ENCODE results near the gene ITGB4.

ITGB4 gene

DNA sequence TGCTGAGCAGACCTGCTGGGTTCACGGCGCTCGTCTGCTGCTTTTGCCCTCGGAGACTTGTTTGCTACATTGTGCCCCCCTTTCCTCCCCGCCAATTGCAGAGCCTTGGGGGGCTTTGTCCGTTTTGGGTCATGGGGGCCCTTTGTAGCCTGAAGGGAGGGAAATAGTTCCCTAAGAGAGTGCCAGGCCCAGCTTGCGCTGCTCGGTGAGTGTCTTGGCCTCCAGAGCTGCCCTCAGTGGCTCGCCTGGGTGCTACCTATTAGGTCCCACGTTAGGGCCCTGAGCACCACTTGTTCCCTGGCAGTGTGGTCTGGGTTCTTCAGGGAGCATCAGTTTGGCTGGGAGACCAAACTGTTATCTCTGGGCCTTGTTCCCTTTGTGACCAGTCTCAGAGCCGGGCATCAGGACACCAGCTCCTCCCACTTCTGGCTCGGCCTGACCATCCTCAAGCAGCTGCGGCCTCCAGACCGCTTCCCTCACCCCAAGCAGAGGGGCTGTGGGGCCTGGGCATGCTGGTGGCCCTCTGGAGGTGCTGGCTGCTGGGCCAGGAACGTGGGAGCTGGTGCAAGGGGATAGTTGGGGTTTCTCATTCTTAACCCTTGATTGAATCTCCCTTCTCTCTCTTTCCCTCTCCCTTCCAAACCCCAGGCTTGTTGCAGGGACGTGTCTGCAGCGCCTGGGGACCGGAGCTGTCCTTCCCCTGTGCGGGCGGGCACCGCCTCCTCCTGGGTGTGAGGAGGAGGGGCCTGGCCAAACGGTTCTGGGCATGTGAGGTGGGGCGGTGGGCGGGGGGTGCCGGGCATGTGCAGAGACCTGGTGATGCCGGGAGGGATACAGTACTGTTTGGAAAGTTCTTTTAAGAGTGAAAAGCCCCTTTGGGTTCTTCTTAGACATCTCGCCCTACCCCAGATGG lies 16.0 kb upstream of the ITGB4 start:
- TF ChIP-seq, protein P1, sequence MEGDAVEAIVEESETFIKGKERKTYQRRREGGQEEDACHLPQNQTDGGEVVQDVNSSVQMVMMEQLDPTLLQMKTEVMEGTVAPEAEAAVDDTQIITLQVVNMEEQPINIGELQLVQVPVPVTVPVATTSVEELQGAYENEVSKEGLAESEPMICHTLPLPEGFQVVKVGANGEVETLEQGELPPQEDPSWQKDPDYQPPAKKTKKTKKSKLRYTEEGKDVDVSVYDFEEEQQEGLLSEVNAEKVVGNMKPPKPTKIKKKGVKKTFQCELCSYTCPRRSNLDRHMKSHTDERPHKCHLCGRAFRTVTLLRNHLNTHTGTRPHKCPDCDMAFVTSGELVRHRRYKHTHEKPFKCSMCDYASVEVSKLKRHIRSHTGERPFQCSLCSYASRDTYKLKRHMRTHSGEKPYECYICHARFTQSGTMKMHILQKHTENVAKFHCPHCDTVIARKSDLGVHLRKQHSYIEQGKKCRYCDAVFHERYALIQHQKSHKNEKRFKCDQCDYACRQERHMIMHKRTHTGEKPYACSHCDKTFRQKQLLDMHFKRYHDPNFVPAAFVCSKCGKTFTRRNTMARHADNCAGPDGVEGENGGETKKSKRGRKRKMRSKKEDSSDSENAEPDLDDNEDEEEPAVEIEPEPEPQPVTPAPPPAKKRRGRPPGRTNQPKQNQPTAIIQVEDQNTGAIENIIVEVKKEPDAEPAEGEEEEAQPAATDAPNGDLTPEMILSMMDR (IDR thresholded peaks at IDR 0.05; ENCODE audit: insufficient read depth, low read depth, low read length, missing control alignments) = no peak
- no peak for DNase-seq (ENCODE audit: low read depth)
- H3K4me3 ChIP-seq (ENCODE audit: low read length) = no peak overlapping the region

DNA sequence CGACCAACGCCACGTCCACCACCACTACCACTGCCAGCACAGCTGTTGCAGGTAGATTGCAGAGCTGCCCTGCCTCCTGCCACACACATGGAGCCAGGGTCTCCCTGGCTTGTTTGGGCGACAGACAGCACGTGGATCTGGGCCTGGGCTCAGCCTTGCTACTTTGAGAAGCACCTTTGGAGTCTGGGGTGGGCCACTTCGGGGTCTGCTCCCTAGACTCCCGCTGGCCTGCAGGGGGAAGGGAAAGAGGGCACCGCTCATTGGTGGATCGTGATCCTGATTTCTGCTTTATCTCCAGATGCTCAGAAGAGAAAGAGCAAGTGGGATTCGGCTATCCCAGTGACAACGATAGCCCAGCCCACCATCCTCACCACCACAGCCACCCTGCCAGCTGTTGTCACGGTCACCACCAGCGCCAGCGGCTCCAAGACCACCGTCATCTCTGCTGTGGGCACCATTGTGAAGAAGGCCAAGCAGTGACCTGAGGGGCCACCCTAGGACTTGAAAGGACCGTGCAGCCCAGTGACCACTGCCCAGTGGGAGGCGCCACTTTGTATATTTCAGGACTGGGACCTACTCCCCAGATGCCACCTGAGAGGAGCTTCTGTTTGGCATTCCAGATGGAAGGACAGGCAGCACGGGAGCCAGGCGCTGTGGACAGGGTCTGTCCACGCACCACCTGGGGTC lies 15.1 kb upstream of the ITGB4 start:
- DNase-seq (ENCODE audit: low read depth) = no peak
- TF ChIP-seq, protein P1 (IDR thresholded peaks at IDR 0.05; ENCODE audit: insufficient read depth, low read depth, low read length, missing control alignments) = no peak
- H3K4me3 ChIP-seq (ENCODE audit: low read length) = no peak overlapping the region

DNA sequence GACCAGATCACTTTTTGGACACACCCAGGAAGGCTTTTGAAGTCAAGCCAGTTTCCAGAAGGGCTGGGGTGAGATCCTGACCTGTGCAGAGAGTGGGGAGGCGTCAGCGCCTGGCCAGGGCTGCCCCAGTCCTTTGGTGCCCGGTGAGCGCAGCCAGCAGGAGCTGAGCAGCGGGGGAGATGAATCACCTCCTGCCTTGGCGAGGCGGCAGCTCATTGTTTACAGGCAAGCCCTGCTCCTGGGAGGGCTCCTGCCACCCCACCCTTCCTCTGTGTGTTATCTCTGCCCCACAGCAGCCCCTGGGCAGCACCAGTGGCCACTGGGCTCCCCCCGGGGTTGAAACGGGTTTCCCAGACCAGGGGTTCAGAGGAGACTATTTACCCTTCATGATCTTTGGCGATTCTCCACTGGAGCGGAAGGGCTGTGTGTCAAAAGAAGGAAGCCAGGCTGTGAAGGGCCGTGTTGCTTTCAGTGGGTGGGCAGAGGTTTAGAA lies 14.1 kb upstream of the ITGB4 start:
- peak; percentile 76 for DNase-seq (ENCODE audit: low read depth)
- TF ChIP-seq, protein P1 (IDR thresholded peaks at IDR 0.05; ENCODE audit: insufficient read depth, low read depth, low read length, missing control alignments) = no peak
- H3K4me3 ChIP-seq (ENCODE audit: low read length) = no peak overlapping the region

DNA sequence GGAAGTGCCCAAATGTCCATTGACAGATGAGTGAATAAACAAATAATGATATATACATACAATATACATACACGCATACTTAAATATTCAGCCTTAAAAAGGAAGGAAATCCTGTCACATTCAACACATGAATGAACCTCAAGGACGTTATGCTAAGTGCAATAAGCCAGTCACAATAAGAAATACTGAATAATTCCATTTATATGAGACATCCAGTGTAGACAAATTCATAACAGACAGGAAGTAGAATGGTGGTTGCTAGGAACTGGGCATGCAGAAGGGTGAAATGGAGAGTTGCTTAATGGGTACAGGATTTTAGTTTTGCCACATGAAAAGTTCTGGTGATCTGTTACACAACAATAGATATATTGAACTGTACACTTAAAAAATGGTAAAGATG lies 8.8 kb upstream of the ITGB4 start:
- H3K4me3 ChIP-seq (ENCODE audit: low read length) = no peak overlapping the region
- TF ChIP-seq, protein P1 (IDR thresholded peaks at IDR 0.05; ENCODE audit: insufficient read depth, low read depth, low read length, missing control alignments) = no peak
- peak; percentile 29 for DNase-seq (ENCODE audit: low read depth)

DNA sequence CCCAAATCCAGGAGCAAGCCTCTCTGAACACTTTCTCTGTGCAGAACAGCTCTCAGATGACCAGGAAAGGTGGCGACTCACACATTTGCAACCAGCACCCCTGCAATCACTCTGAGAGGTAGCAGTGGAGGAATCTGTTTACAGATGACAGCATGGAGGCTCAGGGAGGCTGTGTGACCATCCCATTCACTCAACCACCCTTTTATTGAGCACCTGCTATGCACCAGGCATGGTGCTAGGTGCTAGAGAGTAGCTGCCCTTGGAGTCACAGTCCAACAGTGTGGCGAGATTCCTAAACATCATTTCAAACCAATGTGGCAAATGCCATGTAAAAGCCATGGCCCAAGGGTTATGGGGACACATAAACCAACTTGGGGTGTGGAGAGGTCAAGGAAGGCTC lies 1.5 kb upstream of the ITGB4 start:
- TF ChIP-seq, protein P1 (IDR thresholded peaks at IDR 0.05; ENCODE audit: insufficient read depth, low read depth, low read length, missing control alignments) = no peak
- H3K4me3 ChIP-seq (ENCODE audit: low read length) = no peak overlapping the region
- DNase-seq (ENCODE audit: low read depth) = peak; percentile 48

DNA sequence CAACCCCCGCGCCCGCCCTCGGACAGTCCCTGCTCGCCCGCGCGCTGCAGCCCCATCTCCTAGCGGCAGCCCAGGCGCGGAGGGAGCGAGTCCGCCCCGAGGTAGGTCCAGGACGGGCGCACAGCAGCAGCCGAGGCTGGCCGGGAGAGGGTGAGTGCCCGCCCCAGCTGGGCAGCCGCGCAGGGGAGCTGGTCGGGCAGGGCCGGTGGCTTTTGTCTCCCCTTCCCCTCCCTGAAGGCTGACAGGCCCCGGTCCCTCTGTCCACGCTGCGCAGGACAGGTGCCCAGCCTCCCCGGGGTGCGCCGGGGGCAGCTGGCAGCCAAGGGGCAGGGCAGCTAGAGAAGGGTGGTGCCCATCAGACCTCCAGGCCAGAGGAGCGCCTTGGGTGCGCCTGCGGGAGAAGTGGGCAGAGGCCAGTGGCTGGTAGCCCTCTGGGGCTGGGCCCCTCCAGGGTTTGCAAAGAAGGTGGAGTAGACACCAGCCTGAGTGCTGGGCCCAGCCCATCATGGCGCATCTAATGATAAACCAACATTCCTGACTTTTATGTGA lies 278 bp downstream of the ITGB4 start:
- peak overlapping the region; percentile 94 for H3K4me3 ChIP-seq (ENCODE audit: low read length)
- no peak for DNase-seq (ENCODE audit: low read depth)

More for the DNA sequence above, 278 bp downstream of the ITGB4 start:
- TF ChIP-seq, protein P1 (IDR thresholded peaks at IDR 0.05; ENCODE audit: insufficient read depth, low read depth, low read length, missing control alignments) = no peak

Data from epithelial cell of esophagus (primary cell).